ENCODE results near the gene GPANK1.

The GPANK1 gene

DNA sequence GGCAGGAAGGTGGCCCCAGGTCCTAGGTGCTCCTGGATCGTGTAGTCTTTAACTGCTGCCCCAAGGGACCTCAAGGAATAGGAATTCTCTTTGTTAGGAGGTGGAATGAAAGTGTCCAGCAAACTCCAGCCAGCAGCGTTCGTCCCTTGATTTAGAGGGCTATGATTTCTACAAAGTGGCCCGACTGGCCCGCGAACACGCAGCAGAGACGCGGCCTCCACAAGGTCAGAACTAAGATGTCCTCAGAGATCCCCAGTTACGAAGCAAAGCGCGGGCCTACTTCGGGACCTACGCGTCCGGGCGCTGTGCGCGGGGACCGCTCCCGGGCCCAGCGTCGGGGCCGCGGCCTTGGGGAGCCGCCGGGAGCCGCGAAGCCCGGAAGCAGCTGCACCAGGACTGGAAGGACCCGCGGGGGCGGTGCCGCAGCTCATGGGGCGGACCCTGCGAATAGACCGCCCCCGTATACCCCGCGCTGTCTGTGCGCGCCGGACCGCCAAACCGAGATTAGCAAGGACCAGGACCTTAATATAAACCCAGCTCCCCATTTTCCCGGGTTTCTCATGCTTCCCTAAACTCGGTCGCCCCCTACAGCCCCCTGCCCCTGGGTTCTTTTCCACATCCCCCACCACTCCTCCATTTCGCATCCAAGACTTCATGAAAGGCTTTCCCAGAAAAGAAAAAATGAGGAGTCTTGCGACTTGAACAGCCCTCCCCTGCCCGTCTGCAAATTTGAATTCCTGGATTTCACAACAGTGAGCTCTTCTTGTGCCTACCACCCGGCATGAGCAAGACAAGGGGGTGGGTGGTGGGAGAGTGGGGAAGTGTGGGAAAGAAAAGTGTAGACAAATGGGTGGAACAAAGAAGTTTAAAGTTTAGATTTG lies 4.2 kb downstream of the GPANK1 start, which contains the start of gene C6orf47 (continued):
- TF ChIP-seq, protein P1, sequence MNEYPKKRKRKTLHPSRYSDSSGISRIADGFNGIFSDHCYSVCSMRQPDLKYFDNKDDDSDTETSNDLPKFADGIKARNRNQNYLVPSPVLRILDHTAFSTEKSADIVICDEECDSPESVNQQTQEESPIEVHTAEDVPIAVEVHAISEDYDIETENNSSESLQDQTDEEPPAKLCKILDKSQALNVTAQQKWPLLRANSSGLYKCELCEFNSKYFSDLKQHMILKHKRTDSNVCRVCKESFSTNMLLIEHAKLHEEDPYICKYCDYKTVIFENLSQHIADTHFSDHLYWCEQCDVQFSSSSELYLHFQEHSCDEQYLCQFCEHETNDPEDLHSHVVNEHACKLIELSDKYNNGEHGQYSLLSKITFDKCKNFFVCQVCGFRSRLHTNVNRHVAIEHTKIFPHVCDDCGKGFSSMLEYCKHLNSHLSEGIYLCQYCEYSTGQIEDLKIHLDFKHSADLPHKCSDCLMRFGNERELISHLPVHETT (tag by site-specific recombination; IDR thresholded peaks at IDR 0.05) = no peak
- TF ChIP-seq ZNF76 (tag by site-specific recombination; IDR thresholded peaks at IDR 0.05; ENCODE audit: borderline replicate concordance, low read depth) (no peak; the same call in 1 of the 2 replicates), ZNF211 (tag by site-specific recombination; IDR thresholded peaks at IDR 0.05; ENCODE audit: low read depth) (no peak), ZNF24 (tag by site-specific recombination; IDR thresholded peaks at IDR 0.05) (no peak; the same call in 1 of the 2 replicates), ZNF610 (tag by site-specific recombination; IDR thresholded peaks at IDR 0.05; ENCODE audit: borderline replicate concordance) (no peak), ZBTB21 (tag by site-specific recombination; IDR thresholded peaks at IDR 0.05) (no peak), ZNF501 (tag by site-specific recombination; IDR thresholded peaks at IDR 0.05) (peak; percentile 49; the same call in 1 of the 2 replicates), HOXD13 (CRISPR knock-in tag; IDR thresholded peaks at IDR 0.05; ENCODE audit: borderline replicate concordance) (no peak), ZNF37A (tag by site-specific recombination; IDR thresholded peaks at IDR 0.05) (no peak), ZFHX2 (tag by site-specific recombination; conservative IDR thresholded peaks at IDR 0.05) (peak; percentile 74), ZNF133 (tag by site-specific recombination; IDR thresholded peaks at IDR 0.05) (no peak), ZNF324 (tag by site-specific recombination; IDR thresholded peaks at IDR 0.05) (0 out of 2 replicates have a peak, but pooled peaks have one; percentile 17), WT1 (tag by site-specific recombination; IDR thresholded peaks at IDR 0.05) (no peak), ZNF114 (tag by site-specific recombination; IDR thresholded peaks at IDR 0.05) (no peak), ZNF248 (tag by site-specific recombination; IDR thresholded peaks at IDR 0.05) (no peak), ZSCAN23 (tag by site-specific recombination; IDR thresholded peaks at IDR 0.05) (no peak), ZNF529 (tag by site-specific recombination; IDR thresholded peaks at IDR 0.05; ENCODE audit: insufficient replicate concordance) (no peak), ZNF23 (tag by site-specific recombination; IDR thresholded peaks at IDR 0.05; ENCODE audit: borderline replicate concordance) (no peak), ZNF202 (tag by site-specific recombination; IDR thresholded peaks at IDR 0.05; ENCODE audit: borderline replicate concordance) (no peak), ZNF391 (tag by site-specific recombination; IDR thresholded peaks at IDR 0.05; ENCODE audit: borderline replicate concordance, low read depth) (no peak), SETDB1 (IDR thresholded peaks at IDR 0.05; ENCODE audit: insufficient read length, low read length) (no peak), KLF9 (tag by site-specific recombination; IDR thresholded peaks at IDR 0.05; ENCODE audit: low read depth) (peak; percentile 82), ZNF2 (tag by site-specific recombination; IDR thresholded peaks at IDR 0.05) (0 out of 2 replicates have a peak, but pooled peaks have one; percentile 16), ZNF571 (tag by site-specific recombination; IDR thresholded peaks at IDR 0.05) (no peak), GLIS1 (tag by site-specific recombination; IDR thresholded peaks at IDR 0.05) (no peak), ZFP69B (tag by site-specific recombination; IDR thresholded peaks at IDR 0.05) (peak; percentile 44; the same call in 1 of the 2 replicates), ZSCAN30 (tag by site-specific recombination; IDR thresholded peaks at IDR 0.05) (peak; percentile 96), ZNF146 (tag by site-specific recombination; IDR thresholded peaks at IDR 0.05) (no peak), ZNF174 (tag by site-specific recombination; IDR thresholded peaks at IDR 0.05) (no peak), ZNF658 (tag by site-specific recombination; IDR thresholded peaks at IDR 0.05) (no peak), IKZF3 (tag by site-specific recombination; IDR thresholded peaks at IDR 0.05) (peak; percentile 59), ZNF10 (tag by site-specific recombination; IDR thresholded peaks at IDR 0.05) (0 out of 2 replicates have a peak, but pooled peaks have one; percentile 31), ZNF350 (tag by site-specific recombination; IDR thresholded peaks at IDR 0.05) (no peak), ZNF549 (tag by site-specific recombination; IDR thresholded peaks at IDR 0.05) (no peak), GLI4 (tag by site-specific recombination; IDR thresholded peaks at IDR 0.05) (0 out of 2 replicates have a peak, but pooled peaks have one; percentile 24)
- TF ChIP-seq, protein P2, sequence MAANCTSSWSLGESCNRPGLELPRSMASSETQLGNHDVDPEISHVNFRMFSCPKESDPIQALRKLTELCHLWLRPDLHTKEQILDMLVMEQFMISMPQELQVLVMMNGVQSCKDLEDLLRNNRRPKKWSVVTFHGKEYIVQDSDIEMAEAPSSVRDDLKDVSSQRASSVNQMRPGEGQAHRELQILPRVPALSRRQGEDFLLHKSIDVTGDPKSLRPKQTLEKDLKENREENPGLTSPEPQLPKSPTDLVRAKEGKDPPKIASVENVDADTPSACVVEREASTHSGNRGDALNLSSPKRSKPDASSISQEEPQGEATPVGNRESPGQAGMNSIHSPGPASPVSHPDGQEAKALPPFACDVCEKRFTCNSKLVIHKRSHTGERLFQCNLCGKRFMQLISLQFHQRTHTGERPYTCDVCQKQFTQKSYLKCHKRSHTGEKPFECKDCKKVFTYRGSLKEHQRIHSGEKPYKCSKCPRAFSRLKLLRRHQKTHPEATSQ (tag by site-specific recombination; IDR thresholded peaks at IDR 0.05) = no peak
- TF ChIP-seq, protein P3, sequence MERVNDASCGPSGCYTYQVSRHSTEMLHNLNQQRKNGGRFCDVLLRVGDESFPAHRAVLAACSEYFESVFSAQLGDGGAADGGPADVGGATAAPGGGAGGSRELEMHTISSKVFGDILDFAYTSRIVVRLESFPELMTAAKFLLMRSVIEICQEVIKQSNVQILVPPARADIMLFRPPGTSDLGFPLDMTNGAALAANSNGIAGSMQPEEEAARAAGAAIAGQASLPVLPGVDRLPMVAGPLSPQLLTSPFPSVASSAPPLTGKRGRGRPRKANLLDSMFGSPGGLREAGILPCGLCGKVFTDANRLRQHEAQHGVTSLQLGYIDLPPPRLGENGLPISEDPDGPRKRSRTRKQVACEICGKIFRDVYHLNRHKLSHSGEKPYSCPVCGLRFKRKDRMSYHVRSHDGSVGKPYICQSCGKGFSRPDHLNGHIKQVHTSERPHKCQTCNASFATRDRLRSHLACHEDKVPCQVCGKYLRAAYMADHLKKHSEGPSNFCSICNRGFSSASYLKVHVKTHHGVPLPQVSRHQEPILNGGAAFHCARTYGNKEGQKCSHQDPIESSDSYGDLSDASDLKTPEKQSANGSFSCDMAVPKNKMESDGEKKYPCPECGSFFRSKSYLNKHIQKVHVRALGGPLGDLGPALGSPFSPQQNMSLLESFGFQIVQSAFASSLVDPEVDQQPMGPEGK (tag by site-specific recombination; IDR thresholded peaks at IDR 0.05) = peak; percentile 88

Data from HEK293 (cell line).